GM21717 (cell line): ENCODE data around the gene MFSD8.
"Not testable (repeated sequence)": the region's sequence is repeated elsewhere in the genome, so short reads cannot be mapped to it uniquely, and the experiment has no call there.

Experiments
- ATAC-seq: cut with Tn5 transposase; IDR thresholded peaks from one replicate; pipeline ENCODE4 v1.9.1; 2021; ENCODE audit warnings: mild to moderate bottlenecking, moderate library complexity; ENCODE audit not compliant: unreplicated experiment

The MFSD8 gene

DNA sequence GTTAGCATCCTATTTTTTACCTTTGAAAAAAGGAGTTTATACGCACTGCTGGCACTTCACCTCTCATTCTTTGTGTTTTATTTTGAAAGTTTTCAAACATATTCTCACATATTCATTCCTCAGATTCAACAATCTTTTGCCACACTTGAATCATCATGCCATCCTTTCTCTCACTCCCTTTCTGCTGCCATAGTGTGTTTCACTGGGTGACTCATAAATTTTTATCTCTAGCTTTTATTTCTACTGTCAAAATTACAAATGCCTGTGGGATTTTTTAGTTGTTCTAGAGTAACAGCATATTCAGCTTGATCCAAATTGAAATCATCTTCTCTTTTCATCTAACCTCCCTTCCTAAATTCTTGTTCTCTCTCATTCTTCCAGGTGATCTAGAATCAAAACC is 28.0 kb downstream of the MFSD8 start:
- no peak for ATAC-seq

DNA sequence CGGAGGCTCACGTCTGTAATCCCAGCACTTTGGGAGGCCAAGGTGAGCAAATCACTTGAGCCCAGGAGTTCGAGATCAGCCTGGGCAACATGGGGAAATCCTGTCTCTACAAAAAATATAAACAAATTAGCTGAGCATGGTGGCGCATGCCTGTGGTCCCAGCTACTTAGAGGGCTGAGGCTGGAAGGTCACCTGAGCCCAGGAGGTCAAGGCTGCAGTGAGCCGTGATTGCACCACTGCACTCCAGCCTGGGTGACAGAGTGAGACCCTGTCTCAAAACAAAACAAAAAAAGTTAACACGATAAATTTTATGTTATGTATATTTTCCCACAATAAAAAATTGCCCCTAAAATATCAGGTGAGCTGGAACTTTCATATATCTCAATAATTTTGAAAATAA is 33.1 kb downstream of the MFSD8 start:
- ATAC-seq, result not testable (repeated sequence)

DNA sequence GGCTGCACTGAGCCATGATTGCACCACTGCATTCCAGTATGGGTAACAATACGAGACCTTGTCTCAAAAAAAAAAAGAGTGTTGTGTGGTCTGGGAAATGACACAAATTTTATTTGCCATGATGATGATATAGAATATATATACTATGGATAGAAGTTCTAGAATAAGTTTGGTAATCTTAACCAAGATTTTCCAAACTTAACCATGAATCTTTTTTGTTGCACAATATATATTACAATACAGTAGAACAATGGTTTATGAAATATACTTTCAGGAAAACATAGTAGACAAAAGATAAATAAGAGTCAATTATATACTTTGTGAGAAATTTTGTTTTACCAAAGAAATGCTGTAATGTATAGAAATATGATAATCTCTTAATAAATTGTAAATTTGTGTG is 34.8 kb downstream of the MFSD8 start:
- ATAC-seq, result no peak

DNA sequence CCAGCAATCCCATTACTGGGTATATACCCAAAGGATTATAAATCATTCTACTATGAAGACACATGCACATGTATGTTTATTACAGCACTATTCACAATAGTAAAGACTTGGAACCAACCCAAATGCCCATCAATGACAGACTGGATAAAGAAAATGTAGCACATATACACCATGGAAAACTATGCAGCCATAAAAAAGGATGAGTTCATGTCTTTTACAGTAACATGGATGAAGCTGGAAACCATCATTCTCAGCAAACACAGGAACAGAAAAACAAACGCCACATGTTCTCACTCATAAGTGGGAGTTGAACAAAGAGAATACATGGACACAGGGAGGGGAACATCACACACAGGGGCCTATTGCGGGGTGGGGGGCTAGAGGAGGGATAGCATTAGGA is 39.3 kb downstream of the MFSD8 start:
- not testable (repeated sequence) for ATAC-seq

DNA sequence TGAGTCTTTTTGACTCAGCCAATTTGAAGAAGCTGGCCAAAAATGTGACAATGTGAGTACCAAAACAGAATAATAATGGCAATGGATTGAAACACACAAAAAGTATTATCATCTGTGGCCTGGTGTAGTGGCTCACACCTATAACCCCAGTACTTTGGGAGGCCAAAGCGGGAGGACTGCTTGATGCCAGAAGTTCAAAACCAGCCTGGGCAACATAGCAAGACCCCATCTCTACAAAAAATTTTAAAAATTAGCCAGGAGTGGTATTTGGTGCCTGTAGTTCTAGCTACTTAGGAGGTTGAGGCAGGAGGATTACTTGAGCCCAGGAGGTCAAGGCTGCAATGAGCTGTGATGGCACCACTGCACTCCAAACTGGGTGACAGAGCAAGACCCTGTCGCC is 42.7 kb downstream of the MFSD8 start:
- no peak for ATAC-seq

DNA sequence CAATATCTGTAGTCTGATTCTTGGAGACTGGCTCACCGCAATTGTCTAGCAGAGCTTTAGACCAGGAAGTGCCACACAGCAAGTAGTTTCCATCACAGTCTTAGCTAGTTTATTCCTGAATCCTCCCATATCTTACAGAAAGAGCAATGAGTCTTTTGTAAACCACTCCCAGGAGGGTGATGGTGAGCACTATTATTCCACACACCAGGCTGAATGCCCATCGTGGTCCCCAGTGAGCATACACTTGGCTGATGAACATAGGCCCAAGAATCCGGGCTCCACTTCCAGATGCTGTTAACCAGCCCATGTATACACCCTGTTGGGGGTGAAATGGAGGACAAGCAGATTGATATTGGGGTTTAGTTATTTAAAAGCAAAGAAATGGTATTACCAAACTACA is 44.5 kb downstream of the MFSD8 start:
- no peak for ATAC-seq

DNA sequence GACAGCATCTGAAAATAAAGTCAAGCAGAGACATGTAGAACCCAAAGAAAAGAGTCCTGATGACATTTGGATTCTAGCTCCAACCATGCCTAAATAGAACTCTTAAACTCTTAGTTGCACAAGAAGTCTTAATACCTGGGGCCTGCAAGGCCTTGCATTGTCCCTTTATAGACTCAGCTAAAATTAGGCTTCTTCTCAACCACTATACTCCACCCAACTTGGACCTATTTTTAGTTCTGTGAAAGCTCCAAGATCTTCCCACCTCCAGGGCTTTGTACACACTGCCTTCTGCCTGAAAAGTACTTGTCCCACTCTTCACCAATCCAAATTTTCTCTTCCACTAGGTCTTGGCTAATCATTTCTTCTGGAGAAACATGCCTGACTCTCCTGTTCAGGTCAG is 47.8 kb downstream of the MFSD8 start:
- ATAC-seq, result no peak

DNA sequence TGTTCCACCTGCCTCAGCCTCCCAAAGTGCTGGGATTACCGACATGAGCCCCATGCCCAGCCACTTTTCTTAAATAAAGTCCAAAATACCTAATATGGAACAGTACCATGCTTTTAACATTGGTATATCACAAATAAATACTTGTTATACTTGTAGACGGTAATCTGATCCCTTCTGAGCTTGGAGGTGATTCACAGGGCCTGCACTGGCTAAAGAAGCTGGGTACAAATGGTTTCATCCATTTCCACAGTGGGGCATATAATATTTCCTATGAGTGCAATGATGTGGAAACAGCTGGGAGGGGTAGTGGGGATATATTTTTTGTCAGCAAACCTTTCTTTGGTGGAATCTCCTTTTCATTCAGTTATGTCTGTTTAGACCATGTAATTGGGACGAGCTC is 48.5 kb downstream of the MFSD8 start:
- ATAC-seq, result no peak

DNA sequence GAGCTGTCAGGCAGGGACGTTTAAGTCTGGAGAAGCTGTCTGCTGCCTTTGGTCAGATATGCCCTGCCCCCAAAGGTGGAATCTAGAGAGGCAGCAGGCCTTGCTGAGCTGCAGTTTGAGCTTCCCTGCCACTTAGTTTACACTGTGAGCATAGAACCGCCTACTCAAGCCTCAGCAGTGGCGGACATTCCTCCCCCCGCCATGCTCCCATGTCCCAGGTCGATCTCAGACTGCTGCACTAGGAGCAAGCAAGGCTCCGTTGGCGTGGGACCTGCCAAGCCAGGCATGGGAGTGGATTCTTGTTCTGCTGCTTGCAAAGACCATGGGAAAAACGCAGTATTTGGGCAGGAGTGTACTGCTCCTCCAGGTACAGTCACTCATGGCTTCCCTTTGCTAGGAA is 59.9 kb downstream of the MFSD8 start:
- no peak for ATAC-seq

DNA sequence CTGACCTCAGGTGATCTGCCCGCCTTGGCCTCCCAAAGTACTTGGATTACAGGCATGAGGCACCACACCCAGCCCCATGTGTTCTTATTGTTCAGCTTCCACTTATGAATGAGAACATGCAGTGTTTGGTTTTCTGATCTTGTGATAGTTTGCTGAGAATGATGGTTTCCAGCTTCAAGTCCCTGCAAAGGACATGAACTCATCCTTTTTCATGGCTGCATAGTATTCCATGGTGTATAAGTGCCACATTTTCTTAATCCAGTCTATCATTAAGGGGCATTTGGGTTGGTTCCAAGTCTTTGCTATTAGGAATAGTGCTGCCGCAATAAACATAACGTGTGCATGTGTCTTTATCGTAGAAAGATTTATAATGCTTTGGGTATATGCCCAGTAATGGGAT is 65.3 kb downstream of the MFSD8 start:
- not testable (repeated sequence) for ATAC-seq

DNA sequence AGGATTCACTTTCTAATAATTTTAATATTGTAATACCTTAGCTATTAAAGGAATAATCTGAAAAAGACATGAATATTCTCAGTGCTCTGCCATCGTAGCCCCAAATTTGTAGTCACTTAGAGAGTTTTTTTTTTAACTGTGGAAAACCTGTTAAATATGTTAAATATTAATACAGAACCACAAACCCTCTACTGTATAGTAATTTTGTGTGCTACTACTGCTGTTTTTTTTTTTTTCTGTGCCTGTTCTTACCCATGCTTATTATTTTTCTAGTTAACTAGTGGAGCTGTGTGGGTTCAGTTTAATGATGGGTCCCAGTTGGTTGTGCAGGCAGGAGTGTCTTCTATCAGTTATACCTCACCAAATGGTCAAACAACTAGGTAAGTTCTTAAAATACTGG is 68.4 kb downstream of the MFSD8 start:
- ATAC-seq, result no peak

DNA sequence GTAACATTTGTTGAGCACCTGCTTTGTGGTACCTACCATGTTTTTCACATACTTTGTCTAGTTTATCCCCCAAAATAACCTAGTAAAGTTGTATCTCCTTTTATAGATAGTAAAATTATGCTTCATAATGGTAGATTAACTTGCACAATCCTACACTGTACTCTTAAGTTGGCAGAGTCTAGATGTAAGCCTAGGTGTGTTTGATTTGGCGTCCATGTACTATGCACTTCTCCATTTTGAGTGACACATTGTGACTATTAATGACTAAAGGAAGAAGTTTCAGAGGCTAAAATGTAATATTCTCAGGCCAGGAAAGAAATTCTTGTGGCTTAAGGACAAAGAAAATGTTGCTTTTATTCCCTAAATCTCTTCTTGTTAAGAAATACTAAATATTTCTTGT is 68.9 kb downstream of the MFSD8 start:
- no peak for ATAC-seq

DNA sequence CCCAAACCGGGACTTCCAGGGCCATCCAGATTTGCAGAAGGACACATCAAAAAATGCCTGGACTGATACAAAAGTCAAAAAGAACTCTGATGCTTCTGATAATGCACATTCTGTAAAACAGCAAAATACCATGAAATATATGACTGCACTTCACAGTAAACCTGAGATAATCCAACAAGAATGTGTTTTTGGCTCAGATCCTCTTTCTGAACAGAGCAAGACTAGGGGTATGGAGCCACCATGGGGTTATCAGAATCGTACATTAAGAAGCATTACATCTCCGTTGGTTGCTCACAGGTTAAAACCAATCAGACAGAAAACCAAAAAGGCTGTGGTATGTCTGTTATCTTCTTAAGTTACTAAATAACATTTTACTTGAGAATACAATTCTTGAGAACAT is 75.1 kb downstream of the MFSD8 start:
- ATAC-seq, result no peak

DNA sequence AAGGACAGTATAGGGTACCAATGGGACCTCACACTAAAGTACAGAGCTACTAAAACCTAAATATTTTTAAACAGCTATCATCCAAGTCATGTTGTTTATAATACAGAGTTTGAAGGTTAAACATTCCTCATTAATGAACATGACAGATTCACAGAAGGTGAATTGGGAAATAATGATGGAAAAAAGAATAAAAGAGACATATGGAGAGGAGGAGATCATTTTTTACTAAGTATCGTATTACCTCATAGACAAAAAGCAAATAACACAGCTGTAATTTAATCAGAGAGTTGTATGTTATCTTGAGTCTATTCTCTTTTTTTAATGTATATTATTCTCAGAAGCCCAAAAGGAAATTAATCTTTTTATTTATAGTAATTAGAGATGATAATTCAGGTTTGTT is 76.4 kb downstream of the MFSD8 start:
- ATAC-seq, result no peak

DNA sequence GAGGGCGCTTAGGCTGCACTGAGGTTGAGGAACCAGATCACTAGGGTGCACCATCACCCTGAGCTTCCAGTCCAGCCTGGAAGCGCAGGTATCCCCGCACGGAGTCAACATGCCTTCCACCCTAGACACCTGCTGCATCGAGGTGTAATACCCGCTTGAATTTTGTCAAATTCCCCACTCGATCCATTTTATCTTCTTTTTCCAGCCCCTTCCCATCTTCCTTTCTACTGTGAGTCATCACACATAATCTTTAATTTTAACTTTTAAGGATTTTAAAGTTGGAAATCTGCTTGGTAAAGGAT is 83.5 kb downstream of the MFSD8 start:
- ATAC-seq, result peak; percentile 46

DNA sequence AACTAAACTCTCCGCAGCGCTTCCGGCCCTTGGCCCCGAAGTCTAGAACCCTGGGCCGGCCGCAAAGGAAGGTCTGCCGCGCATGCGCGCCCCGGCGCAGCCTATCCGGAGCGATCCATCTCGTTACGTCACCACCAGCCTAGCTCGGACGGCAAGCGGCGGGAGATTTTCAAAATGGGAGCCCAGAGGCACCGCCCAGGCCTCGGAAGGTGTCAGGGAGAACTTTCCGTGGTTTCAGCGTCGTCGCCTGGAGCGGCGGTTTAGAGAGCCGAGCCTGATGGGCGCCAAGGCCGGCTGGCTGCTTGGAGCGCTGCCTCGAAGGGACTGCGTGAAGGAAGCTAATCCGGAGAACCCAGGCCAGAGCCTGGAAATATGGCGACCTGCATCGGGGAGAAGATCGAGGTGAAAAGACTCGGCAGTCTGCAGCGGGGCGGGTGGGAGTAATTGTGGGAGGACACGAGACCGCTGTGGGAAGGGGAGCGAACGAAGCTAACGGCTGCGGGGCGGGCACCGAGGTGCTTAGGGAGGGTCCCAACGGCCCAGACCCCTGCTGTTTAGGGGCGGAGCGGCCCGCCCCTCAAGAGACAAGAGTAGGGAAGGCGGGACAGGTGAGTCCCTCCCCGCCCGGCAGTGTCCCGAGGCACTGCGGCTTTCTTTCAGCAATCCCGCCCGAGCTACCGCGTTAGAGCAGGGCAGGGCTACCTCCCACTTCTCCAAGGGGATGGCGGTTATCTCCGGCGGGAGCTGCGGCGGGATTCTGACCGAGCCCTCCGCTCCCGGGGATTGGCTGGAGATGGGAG is 84.0 kb downstream of the MFSD8 start, which contains the start of gene PLK4:
Gene PLK4, plus strand, starts transcription at position 131 of the 800 bp plus-strand sequence. Its CDS starts 242 bp downstream, at position 373.
- ATAC-seq, result peak; percentile 94

DNA sequence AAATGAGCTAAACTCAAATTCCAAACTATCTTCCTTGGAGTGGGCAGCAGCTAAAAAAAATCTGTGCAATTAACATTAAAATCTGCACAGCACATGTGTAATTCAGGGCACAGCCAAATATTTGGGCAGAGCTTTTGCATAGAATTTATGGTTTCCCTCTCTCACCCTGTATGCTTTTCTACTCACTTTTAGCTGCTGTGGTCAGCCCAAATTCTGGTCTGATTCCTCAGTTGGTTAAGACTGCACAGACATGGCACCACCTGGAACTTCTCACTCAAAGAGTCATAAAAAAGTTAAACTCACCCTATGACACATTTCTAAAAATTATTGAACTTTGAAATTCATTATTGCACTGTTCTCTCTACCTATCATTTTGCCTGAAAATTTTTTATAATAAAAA is 89.2 kb downstream of the MFSD8 start:
- no peak for ATAC-seq

DNA sequence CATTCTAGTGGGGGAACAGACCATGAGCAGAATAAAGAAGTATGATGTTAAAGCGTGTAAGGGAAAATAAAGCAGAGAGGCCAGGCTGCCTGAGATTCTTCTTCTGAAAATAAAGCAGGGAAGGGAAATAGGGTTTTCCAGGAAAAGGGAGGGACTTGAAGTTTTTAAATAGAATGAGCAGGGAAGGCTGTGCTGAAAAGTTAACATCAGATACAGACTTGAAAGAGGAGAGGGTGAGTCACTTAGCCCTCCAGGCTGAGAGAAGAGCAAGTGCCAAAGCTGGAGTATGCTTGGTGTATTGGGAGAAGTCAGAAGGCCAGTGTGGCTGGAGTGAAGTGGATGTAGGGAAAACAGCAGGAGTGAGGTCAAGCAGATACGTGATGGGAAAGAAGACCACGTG is 94.3 kb downstream of the MFSD8 start:
- ATAC-seq, result no peak

DNA sequence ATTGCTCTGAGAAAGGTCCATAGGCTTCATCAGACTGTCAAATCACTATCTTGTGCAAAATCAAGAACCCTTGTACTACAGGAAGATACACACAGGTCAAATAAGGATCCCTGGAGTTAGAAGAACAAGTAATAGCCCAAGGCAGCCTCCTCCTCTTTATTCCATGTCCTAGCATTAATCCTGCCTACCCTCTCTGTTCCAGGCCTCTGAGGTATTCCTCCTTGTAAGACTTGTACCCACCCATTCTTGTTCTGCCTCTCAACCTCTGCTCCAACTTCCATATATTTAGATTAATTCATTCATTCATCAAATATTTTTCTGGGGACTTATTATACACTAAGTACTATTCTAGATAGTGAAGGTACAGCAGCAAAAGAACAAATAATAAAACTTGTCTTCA is 94.7 kb downstream of the MFSD8 start:
- no peak for ATAC-seq

DNA sequence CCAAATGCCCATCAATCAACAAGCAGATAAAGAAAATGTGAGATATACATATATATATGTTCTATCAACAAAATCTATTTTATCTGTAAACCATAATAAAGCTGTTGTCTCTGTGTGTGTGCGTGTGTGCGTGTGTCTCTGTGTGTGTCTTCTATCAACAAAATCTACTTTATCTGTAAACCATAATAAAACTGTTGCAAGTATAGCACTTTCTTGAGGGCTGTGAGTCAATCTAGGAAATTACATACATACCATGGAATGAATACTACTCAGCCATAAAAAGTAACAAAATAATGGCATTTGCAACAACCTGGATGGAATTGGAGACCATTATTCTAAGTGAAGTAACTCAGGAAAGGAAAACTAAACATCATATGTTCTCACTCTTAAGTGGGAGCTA is 96.8 kb downstream of the MFSD8 start:
- ATAC-seq, result no peak
